NCI-H1105 treated with DMSO at 0.1 percent for 48 hours (cell line): Measurements from ENCODE around the gene CTNNA3.
"Not testable (repeated sequence)": the region's sequence is repeated elsewhere in the genome, so short reads cannot be mapped to it uniquely, and the experiment has no call there.

Experiments used
- DNase-seq: peaks from one replicate; lab custom pipeline; 2025; lab: John Stamatoyannopoulos, UW

Gene CTNNA3

DNA sequence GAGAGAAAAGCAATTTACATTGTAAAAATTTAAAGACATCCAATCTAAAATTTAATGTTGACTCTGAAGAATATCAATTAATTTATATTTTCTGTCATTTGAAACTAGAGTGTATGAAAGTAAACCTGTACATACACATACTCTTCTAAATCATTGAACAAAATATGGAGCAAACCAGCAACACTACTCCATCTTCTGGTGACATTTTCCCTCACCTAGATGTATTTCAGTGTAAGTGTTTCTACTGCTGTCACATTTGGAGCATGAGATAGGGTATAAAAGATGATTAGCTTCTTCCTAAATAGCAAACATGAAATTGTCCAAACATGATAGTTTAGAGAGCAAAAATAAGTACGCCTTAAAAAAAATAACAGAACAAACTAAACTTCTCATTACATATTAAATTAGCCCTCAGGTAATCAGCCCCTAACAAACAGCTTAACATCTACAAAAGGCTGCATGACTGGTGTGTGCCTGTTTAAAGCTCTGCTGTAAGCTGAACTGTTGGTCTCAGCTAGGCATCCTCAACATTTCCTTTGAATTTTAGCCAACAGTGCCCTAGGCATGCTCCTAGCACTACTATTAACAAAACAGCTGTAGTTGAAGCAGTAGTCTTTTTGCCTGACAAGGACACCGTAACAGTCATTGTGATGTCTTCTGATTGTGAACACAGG lies 189.8 kb downstream of the CTNNA3 start:
- no peak for DNase-seq

- DNase-seq, result no peak
These were observed 203.5 kb downstream of the CTNNA3 start for GRCh38 chr10:67492317-67493019.

DNA sequence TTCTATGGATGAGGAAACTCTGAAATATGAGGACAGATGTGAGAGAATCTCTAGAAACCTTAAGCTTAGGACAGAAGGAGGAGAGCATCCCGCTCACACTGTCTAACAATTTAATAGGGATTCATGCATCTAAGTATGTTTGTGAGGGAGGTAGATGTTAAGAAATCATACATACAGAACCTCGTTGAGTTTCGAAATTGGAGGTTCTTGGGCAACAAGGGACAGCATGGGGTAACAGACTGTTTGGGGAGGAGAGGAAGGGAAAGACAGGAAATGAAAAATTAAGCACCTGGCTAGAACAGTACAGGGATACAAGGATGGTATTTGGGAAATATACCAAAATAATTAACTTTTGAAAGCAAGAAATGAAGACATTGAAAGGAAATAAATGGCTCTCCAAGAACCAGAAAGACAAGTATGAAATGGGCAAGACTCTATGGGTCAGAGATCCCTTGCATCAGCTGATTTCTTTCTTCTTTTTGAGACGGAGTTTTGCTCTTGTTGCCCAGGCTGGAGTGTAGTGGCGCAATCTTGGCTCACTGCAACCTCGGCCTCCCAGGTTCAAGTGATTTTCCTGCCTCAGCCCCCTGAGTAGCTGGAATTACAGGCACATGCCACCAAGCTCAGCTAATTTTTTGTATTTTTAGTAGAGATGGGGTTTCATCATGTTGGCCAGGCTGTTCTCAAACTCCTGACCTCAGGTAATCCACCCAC lies 207.9 kb downstream of the CTNNA3 start:
- DNase-seq, result no peak

- no peak for DNase-seq
These were observed 208.8 kb downstream of the CTNNA3 start for GRCh38 chr10:67487199-67487598.

GRCh38 chr10:67477868-67478267 lies 218.1 kb downstream of the CTNNA3 start:
- DNase-seq, result no peak

DNA sequence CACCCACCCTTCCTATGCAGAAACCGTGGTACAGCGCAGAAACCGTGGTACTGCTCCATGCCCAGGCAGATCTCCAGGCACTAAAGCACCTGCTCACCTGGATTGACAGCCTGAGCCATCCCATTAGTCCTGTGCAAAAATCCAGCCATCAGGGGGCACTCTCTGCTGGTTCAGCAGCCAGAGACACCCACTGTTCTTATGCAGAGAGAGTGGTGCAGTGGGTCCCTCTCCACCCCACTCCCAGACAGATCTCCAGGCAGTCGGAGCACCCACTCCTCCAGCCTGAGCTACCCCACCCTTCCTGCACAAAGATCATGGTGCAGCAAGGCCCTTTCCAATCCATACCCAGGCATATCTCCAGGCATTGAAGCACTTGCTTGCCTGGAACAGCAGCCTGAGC lies 219.8 kb downstream of the CTNNA3 start:
- DNase-seq, result no peak

- no peak for DNase-seq
These were observed 222.0 kb downstream of the CTNNA3 start for GRCh38 chr10:67473850-67474633.

DNA sequence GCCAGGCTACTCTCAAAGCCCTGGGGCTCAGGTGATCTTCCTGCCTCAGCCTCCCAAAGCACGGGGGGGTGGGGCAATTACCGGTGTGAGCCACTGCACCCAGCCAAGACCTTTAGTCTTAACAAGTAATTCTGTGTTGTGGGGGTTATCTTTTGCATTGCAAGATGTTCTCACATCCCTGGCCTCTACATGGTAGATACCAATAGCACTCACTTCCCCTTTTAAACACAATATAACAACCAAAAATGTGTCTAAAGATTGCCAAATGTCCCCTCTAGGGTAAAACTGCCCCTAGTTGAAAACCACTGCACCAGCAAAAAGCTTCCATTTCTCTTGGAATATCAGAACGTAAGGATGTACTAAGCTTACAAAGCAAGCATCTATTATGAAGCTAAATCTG lies 225.0 kb downstream of the CTNNA3 start:
- DNase-seq, result no peak

GRCh38 chr10:67464278-67464677 lies 231.7 kb downstream of the CTNNA3 start:
- DNase-seq, result no peak

DNA sequence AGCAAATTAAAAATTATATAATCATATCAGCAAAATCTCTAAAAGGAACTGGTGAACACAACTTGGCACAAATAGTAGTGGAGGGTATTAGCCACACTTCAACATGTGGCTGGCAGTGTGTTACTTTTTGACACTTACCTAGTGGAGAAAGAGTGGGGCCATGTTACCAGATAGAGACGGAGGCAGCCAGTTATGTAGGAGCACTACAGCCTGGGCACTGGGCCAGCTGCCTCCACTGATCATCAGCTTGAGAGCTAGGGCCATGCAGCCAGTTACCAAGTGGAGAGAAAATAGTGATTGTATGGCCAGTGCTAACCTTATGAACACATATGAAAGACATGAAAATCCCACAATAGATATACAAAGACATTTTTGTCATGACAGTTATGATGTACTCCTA lies 243.1 kb downstream of the CTNNA3 start:
- DNase-seq, result no peak

DNA sequence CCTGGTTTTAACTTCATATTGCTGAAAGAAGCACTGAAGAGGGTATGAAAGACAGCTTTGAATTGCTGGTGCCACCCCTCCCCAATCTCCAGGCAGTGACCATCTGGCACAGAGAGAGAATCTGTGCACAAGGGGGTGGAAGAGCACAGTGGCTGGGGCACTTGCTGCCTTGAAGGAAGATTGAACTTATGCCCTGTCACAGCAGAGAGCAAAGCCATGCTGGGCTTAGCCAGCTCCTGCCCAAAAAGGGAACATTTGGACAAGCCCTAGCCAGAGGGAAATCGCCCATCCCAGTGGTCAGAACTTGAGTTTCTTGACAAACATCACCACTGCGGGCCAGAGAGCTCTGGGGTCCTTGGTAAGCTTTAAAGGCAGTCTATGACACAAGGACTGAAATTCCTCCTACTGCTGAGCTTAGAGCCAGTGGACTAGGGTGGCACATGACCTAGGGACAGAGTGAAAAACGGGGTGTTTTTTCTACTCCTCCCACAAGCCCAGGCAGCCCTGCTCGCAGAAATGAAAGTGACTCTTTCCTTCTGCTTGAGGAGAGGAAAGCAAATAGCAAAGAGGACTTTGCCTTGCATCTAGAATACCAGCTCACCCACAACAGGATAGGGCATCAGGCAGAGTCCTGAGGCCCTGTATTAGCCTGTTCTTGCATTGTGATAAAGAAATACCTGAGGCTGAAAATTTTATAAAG lies 257.2 kb downstream of the CTNNA3 start:
- DNase-seq, result no peak

- no peak for DNase-seq
These were observed 262.7 kb downstream of the CTNNA3 start for GRCh38 chr10:67433276-67433675.

DNA sequence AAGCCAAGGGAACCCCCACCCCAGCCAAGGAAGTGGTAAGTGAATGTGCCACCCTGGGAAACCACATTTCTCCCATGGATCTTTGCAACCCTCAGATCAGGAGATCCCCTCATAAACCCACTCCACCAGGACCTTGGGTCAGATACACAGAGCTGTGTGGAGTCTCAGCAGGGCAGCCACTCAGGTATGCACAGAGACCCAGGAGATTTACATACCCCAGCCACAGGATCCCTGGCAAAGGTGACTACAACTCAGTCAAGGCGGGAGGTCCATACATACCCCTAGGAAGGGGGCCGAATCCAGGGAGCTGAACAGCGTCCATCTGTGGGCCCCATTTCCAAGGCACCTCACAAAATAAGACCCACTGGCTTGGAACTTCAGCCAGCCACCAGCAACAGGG lies 293.4 kb downstream of the CTNNA3 start:
- DNase-seq, result no peak

DNA sequence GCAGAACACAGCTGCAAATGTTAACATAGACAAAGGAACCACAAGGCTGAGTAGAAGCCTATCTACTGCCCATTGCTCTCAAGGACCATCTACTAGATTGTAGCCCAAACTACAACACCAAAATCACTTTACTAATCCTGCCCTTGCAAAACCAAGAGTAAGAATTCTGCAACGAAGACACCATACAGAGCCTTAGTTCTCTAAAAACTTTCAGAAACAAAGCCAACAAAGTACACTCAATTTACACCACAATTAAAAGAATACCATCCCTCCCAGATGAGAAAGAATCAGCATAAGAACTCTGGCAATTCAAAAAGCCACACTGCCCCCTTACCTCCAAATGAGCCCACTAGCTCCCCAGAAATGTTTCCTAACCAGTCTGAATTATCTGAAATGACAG lies 294.3 kb downstream of the CTNNA3 start:
- no peak for DNase-seq

GRCh38 chr10:67386841-67387533 lies 309.0 kb downstream of the CTNNA3 start:
- not testable (repeated sequence) for DNase-seq

DNA sequence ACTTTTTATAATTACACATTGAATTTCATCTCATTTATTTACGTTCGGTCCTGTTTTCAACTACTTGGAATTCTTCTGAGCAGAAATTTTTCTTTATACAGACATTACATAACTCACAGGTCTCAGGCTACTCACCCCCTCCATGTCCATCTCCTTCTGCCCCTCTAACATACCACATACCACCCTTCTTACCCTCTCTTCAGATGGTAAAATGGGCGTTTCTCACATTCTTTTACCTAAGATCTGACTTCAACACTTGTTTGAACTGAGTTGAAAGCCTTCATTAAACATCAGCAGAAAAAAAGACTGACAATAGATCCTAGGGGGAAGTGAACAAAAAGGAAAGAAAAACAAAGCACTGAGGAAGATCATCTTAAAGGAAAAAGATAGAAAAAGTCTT lies 309.7 kb downstream of the CTNNA3 start:
- DNase-seq, result no peak

DNA sequence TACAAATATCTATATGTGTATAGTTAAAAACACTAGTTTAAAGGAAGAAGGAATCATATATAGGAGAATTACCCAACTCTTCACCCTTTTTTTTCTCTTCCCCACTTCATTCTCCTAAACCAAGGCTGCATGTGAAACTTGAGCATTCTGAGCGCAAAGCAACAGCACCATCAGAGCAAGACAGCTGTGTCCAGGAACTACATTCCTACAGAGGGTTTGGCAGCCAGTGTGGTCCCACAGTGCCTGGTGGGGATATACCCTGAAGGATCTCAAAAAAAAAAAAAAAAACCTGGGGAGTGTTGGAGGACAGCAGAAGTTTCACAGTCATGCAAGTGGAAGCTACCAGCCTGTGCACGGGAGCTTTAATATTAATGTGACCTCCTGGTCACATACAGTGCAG lies 310.4 kb downstream of the CTNNA3 start:
- DNase-seq, result no peak

- DNase-seq, result no peak
These were observed 310.9 kb downstream of the CTNNA3 start for GRCh38 chr10:67385089-67385488.

DNA sequence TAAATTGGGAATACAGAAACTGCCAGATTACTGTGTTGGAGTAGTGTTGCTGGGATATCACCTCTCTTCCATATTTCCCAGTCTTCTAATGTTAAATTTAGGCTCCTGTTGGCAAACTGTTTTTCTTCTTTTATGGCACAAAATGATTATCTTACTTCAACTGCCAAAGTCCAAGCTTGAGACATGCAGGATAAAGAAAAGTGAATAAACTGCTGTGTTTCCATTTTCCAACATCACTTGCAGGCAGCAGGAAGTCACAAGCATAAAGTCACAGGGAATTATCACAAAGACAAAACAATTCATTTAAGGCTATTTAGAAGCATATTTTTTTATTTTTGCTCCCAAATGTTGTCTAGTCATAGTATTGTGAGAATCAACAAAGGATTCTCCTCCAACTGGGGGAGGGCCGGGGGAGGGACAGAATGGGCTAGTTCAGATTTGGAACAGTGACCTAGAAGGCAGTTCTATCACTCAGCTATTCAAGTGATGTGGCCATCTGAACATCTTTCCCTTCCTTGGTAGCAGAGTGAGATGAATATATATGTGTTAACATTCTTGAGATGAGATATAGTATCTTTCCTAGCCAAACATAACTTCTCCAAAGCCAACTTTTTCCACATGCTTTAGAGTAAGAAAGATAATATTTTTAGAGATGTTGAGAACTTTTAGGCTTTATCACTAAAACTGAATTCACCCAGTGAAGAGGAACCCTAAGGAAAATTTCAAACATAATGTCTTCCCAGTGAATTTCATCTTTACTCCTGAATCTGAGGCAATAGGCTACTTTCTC lies 364.7 kb downstream of the CTNNA3 start:
- no peak for DNase-seq
